ENCODE measurements around the gene SH2D2A. TPM values are rescaled to one million over a fixed set of nuclear protein-coding genes. Genes with fewer than 3 reads are reported as not detected.

The SH2D2A gene
- total RNA-seq, 2 donors from 2014 or later = 2.4 to 7.7 TPM

- Mint-ChIP-seq H3K27me3 (ENCODE audit: insufficient read depth) (peaks cover 57% of the 10 kb centered on the region), H3K4me1 (peaks cover 5% of the 10 kb centered on the region), H3K9me3 (no peaks in the 10 kb centered on the region), H3K36me3 (ENCODE audit: low read depth) (no peaks in the 10 kb centered on the region), H3K4me3 (no peak overlapping the region), H3K27ac (no peak overlapping the region)
- Histone ChIP-seq H3K27ac (ENCODE audit: low read depth, low read length) (no peak overlapping the region), H3K36me3 (ENCODE audit: control insufficient read depth, insufficient read depth, low read length) (no peaks in the 10 kb centered on the region), H3K4me1 (ENCODE audit: control insufficient read depth, insufficient read depth, low read length) (no peaks in the 10 kb centered on the region), H3K27me3 (ENCODE audit: control insufficient read depth, insufficient read depth, low read length, poor library complexity, severe bottlenecking) (peaks cover 30% of the 10 kb centered on the region), H3K9me3 (ENCODE audit: control insufficient read depth, low read length) (no peaks in the 10 kb centered on the region), H3K9ac (ENCODE audit: extremely low read depth, low read length, poor library complexity, severe bottlenecking) (no peak overlapping the region), H3K4me3 (ENCODE audit: low read length) (no peak overlapping the region)
- 60 to 76% methylated on average over 4 of the region's 4 CpGs for WGBS, 2 experiments (ENCODE audit: insufficient coverage in 1 of 2, insufficient read length in 1 of 2)
- DNase-seq = no peak
- no peak for TF ChIP-seq CTCF (conservative IDR thresholded peaks at IDR 0.05)
Measured at GRCh38 chr1:156811168-156811567, 5.5 kb downstream of the SH2D2A start.

GRCh38 chr1:156809711-156810366, 6.8 kb downstream of the SH2D2A start:
- no peak overlapping the region for H3K4me3 Mint-ChIP-seq
- H3K4me1 Mint-ChIP-seq = peaks cover 5% of the 10 kb centered on the region
- TF ChIP-seq CTCF (conservative IDR thresholded peaks at IDR 0.05) = no peak
- Histone ChIP-seq H3K4me1 (ENCODE audit: control insufficient read depth, insufficient read depth, low read length) (no peaks in the 10 kb centered on the region), H3K9me3 (ENCODE audit: control insufficient read depth, low read length) (no peaks in the 10 kb centered on the region), H3K9ac (ENCODE audit: extremely low read depth, low read length, poor library complexity, severe bottlenecking) (no peak overlapping the region), H3K27me3 (ENCODE audit: control insufficient read depth, insufficient read depth, low read length, poor library complexity, severe bottlenecking) (peaks cover 26% of the 10 kb centered on the region), H3K27ac (ENCODE audit: low read depth, low read length) (no peak overlapping the region), H3K36me3 (ENCODE audit: control insufficient read depth, insufficient read depth, low read length) (no peaks in the 10 kb centered on the region), H3K4me3 (ENCODE audit: low read length) (no peak overlapping the region)
- 88% methylated on average over 4 to 7 of the region's 7 CpGs for WGBS, 2 experiments (ENCODE audit: insufficient coverage in 1 of 2, insufficient read length in 1 of 2)
- H3K36me3 Mint-ChIP-seq (ENCODE audit: low read depth) = no peaks in the 10 kb centered on the region
- H3K9me3 Mint-ChIP-seq = no peaks in the 10 kb centered on the region
- no peak overlapping the region for H3K27ac Mint-ChIP-seq
- peaks cover 45% of the 10 kb centered on the region for H3K27me3 Mint-ChIP-seq (ENCODE audit: insufficient read depth)
- DNase-seq = no peak

GRCh38 chr1:156809281-156809680, 7.4 kb downstream of the SH2D2A start:
- Mint-ChIP-seq H3K9me3 (no peaks in the 10 kb centered on the region), H3K27ac (no peak overlapping the region)

More at GRCh38 chr1:156809281-156809680, 7.4 kb downstream of the SH2D2A start:
- DNase-seq = no peak
- no peaks in the 10 kb centered on the region for H3K9me3 ChIP-seq (ENCODE audit: control insufficient read depth, low read length)
- no peak overlapping the region for H3K4me3 Mint-ChIP-seq
- H3K36me3 Mint-ChIP-seq (ENCODE audit: low read depth) = no peaks in the 10 kb centered on the region
- peaks cover 20% of the 10 kb centered on the region for H3K27me3 ChIP-seq (ENCODE audit: control insufficient read depth, insufficient read depth, low read length, poor library complexity, severe bottlenecking)
- H3K4me1 Mint-ChIP-seq = peaks cover 7% of the 10 kb centered on the region
- no peaks in the 10 kb centered on the region for H3K36me3 ChIP-seq (ENCODE audit: control insufficient read depth, insufficient read depth, low read length)
- no peak overlapping the region for H3K9ac ChIP-seq (ENCODE audit: extremely low read depth, low read length, poor library complexity, severe bottlenecking)
- 91 to 92% methylated on average over 5 to 10 of the region's 10 CpGs for WGBS, 2 experiments (ENCODE audit: insufficient coverage in 1 of 2, insufficient read length in 1 of 2)
- no peak for TF ChIP-seq CTCF (conservative IDR thresholded peaks at IDR 0.05)
- no peak overlapping the region for H3K27ac ChIP-seq (ENCODE audit: low read depth, low read length)
- H3K27me3 Mint-ChIP-seq (ENCODE audit: insufficient read depth) = peaks cover 40% of the 10 kb centered on the region
- peaks cover under 1% of the 10 kb centered on the region for H3K4me1 ChIP-seq (ENCODE audit: control insufficient read depth, insufficient read depth, low read length)
- H3K4me3 ChIP-seq (ENCODE audit: low read length) = no peak overlapping the region

Data from endodermal cell (in vitro differentiated cells).